Esophagus squamous epithelium (tissue), 5 donors: ENCODE measurements around the gene ADAMTS9. TPM values are rescaled to one million over a fixed set of nuclear protein-coding genes. Genes with fewer than 3 reads are reported as not detected.

ENCODE experiments used
- DNase-seq: peaks from one replicate; lab custom pipeline; 2025; lab: John Stamatoyannopoulos, UW
- H3K27ac ChIP-seq, 4 donors: fragments of 200-600 bp; sonication (generic); one replicate each; pipeline ENCODE4 v1.5.1; 2016 to 2019; ENCODE audit warnings: mild to moderate bottlenecking in 1 of 4
- H3K27me3 ChIP-seq, 4 donors: fragments of 200-600 bp; sonication (generic); 1 replicate in 3 of 4; 2 replicates in 1 of 4; pipeline versions ENCODE4 v1.5.1 to v1.6.0; 2017 to 2021; ENCODE audit warnings: antibody characterized with exemption in 1 of 4
- H3K36me3 ChIP-seq, 3 donors: fragments of 200-600 bp; sonication (generic); one replicate each; pipeline ENCODE4 v1.5.1; 2016 to 2019
- H3K4me1 ChIP-seq, 3 donors: fragments of 200-600 bp; sonication (generic); one replicate each; pipeline ENCODE4 v1.5.1; 2017 to 2019
- H3K4me3 ChIP-seq, 4 donors: fragments of 200-600 bp; sonication (generic); 1 replicate in 3 of 4; 2 replicates in 1 of 4; pipeline ENCODE4 v1.5.1; 2016 to 2019; ENCODE audit warnings: mild to moderate bottlenecking in 2 of 4, moderate library complexity in 1 of 4
- H3K9me3 ChIP-seq, 3 donors: fragments of 200-600 bp; sonication (generic); one replicate each; pipeline ENCODE4 v1.5.1; 2016 to 2019
- CTCF ChIP-seq, 6 experiments: fragments of 450-650 bp in 4 of 6; fragments of 200-600 bp in 2 of 6; sonication (generic) in 2 of 6; IDR thresholded peaks; one replicate each; pipeline ENCODE4 v1.5.1; 2016 to 2019; ENCODE audit warnings: antibody characterized with exemption in 6 of 6, mild to moderate bottlenecking in 4 of 6, moderate library complexity in 4 of 6
- POLR2A ChIP-seq, 4 donors: fragments of 450-650 bp; IDR thresholded peaks; one replicate each; pipeline ENCODE4 v1.6.1; 2017; ENCODE audit warnings: antibody characterized with exemption in 4 of 4, mild to moderate bottlenecking in 4 of 4, moderate library complexity in 3 of 4
- whole genome bisulfite sequencing, 2 donors: methylation state at CpG; one replicate each; pipeline ENCODE4 v1.1.5; 2018; 5-methylcytosine and 5-hydroxymethylcytosine counted together
- intact Hi-C: fragments of 100-400 bp; cut with DNase I; formaldehyde crosslinking; loops from one replicate; pipeline ENCODE4 v1.15.0; 2022
- total RNA-seq, 4 donors: library from RNA; depleted of rRNA; stranded (reverse); fragments of >200 nt; gene quantifications; one replicate each; pipeline ENCODE4 v1.1.0, GENCODE V29; 2016
- donor health status: DM: yes; HTN: yes; CAD: no.

Gene ADAMTS9
- total RNA-seq, 4 donors from 2014 or later = 3.1 to 15.1 (median 5.9) TPM

GRCh38 chr3:64644483-64644882, 43.3 kb downstream of the ADAMTS9 start:
- Histone ChIP-seq H3K9me3 (no peaks in the 10 kb centered on the region), H3K36me3 (no peaks in the 10 kb centered on the region), H3K4me3 (no peak overlapping the region), H3K27me3 (no peaks in the 10 kb centered on the region), H3K4me1 (no peaks in the 10 kb centered on the region), H3K27ac (no peak overlapping the region)
- WGBS, 2 donors = 84 to 92% methylated on average over 3 of the region's 3 CpGs
- intact Hi-C loops = no loop called here
- no peak for DNase-seq
- no peak for TF ChIP-seq CTCF (IDR thresholded peaks at IDR 0.05)
- TF ChIP-seq POLR2A (IDR thresholded peaks at IDR 0.05) = no peak

DNA sequence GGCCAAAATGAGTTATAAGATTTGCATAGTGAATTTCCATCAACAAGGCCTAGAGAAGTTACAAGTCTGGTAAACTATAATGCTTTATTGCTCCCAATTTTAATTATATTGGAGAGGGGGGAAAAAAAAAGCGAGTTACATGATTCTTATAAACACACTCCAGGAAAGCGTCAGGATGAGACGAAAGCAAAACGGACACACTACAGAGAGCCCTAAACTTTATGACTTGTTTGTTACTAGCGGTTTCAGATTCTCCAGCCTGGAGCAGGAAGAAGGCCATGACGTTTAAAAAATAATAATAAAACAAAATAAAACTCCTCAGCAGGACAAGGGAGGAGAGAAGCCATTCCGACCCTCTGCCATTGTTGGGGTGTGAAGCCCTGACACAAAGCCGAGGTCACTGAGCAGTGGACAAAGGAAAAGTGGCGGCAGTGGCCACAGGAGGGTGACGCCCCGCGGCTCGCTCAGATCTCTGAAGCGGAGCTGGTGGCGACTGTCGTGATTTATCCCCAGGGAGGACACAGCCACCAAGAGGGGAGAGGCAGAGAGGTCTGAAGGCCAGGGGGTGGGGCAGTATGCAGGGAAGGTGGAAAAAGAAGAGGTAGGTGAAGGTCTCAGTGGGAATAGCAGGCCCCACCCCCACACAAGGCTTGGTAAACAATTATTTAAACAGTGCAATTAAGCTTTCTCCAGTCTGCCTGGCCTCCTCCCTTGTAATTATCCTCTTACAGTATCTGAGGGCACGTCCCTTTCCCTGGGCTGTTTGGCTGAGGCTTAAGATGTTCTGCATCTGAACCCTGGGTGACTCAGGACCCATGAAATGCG, 45.3 kb downstream of the ADAMTS9 start:
- TF ChIP-seq CTCF (IDR thresholded peaks at IDR 0.05) = no peak
- no peak for TF ChIP-seq POLR2A (IDR thresholded peaks at IDR 0.05)
- 87 to 94% methylated on average over 18 of the region's 18 CpGs for WGBS, 2 donors
- intact Hi-C loops = no loop called here
- no peaks in the 10 kb centered on the region for H3K9me3 ChIP-seq
- no peak overlapping the region for H3K4me3 ChIP-seq
- no peak for DNase-seq
- no peaks in the 10 kb centered on the region for H3K27me3 ChIP-seq
- no peaks in the 10 kb centered on the region for H3K4me1 ChIP-seq
- no peaks in the 10 kb centered on the region for H3K36me3 ChIP-seq
- no peak overlapping the region for H3K27ac ChIP-seq

DNA sequence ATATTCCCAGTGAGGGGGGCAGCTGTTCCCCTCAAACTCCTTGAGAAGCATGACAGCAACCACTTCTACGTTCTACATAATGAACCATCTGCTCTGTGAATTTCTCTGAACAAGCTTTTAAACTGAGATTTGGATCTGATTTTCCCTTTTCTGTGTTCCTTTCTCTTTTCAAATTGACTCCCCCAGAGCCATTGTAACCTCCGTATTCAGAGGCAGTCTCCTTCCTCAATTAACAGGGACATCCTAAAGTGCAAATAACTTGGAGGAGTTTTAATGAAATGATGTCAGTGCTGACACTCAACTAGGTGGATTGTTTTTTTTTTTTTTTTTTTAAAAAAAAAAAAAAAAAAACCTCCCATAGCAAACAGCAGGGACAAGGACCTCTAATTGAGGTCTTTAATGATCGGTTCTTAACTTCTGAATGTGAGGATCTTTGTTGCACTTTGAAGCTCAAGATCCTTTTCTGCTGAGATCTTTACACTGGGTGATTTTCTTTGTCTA, 48.8 kb downstream of the ADAMTS9 start:
- no peak overlapping the region for H3K27ac ChIP-seq
- H3K4me3 ChIP-seq = no peak overlapping the region
- DNase-seq = no peak
- no peaks in the 10 kb centered on the region for H3K9me3 ChIP-seq
- no peak for TF ChIP-seq POLR2A (IDR thresholded peaks at IDR 0.05)
- no peak for TF ChIP-seq CTCF (IDR thresholded peaks at IDR 0.05)
- intact Hi-C loops = no loop called here
- H3K4me1 ChIP-seq = no peaks in the 10 kb centered on the region
- 78 to 83% methylated on average over 3 of the region's 3 CpGs for WGBS, 2 donors
- H3K27me3 ChIP-seq = no peaks in the 10 kb centered on the region
- H3K36me3 ChIP-seq = no peaks in the 10 kb centered on the region

DNA sequence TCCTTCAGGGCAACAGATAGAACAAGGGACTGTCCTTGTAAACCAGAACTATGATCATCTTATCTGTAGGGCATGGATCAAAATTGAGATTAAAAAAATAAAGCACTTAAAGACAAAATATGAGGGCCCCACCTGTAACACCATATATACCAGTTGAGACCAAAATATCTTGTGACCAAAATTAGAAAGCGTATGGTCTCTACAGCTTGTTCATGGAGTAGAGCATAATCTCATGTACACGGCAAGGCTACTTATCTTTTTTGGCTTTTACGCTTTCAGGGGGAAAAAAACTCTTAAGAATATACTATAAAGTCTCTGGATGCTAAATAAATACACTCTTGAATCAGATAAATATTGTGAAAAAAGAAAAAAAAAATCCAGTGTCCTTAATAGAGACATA, 49.3 kb downstream of the ADAMTS9 start:
- Histone ChIP-seq H3K9me3 (no peaks in the 10 kb centered on the region), H3K27ac (no peak overlapping the region), H3K4me3 (no peak overlapping the region), H3K36me3 (no peaks in the 10 kb centered on the region), H3K27me3 (no peaks in the 10 kb centered on the region), H3K4me1 (no peaks in the 10 kb centered on the region)
- no peak for DNase-seq
- TF ChIP-seq POLR2A (IDR thresholded peaks at IDR 0.05) (no peak), CTCF (IDR thresholded peaks at IDR 0.05) (no peak)
- WGBS, 2 donors = 73 to 94% methylated on average over 3 of the region's 3 CpGs
- intact Hi-C loops = no loop called here

GRCh38 chr3:64634417-64634816, 53.4 kb downstream of the ADAMTS9 start:
- no peaks in the 10 kb centered on the region for H3K27me3 ChIP-seq
- 73 to 80% methylated on average over 6 of the region's 6 CpGs for WGBS, 2 donors
- H3K27ac ChIP-seq = no peak overlapping the region
- H3K36me3 ChIP-seq = peaks cover 0 to 7% (median 0%) of the 10 kb centered on the region in 3 donors
- no peaks in the 10 kb centered on the region for H3K4me1 ChIP-seq
- H3K4me3 ChIP-seq = no peak overlapping the region
- intact Hi-C loops = no loop called here
- TF ChIP-seq CTCF (IDR thresholded peaks at IDR 0.05) (no peak), POLR2A (IDR thresholded peaks at IDR 0.05) (no peak)
- no peak for DNase-seq
- no peaks in the 10 kb centered on the region for H3K9me3 ChIP-seq
